Measurements from ENCODE around the gene IPO4.

DNA sequence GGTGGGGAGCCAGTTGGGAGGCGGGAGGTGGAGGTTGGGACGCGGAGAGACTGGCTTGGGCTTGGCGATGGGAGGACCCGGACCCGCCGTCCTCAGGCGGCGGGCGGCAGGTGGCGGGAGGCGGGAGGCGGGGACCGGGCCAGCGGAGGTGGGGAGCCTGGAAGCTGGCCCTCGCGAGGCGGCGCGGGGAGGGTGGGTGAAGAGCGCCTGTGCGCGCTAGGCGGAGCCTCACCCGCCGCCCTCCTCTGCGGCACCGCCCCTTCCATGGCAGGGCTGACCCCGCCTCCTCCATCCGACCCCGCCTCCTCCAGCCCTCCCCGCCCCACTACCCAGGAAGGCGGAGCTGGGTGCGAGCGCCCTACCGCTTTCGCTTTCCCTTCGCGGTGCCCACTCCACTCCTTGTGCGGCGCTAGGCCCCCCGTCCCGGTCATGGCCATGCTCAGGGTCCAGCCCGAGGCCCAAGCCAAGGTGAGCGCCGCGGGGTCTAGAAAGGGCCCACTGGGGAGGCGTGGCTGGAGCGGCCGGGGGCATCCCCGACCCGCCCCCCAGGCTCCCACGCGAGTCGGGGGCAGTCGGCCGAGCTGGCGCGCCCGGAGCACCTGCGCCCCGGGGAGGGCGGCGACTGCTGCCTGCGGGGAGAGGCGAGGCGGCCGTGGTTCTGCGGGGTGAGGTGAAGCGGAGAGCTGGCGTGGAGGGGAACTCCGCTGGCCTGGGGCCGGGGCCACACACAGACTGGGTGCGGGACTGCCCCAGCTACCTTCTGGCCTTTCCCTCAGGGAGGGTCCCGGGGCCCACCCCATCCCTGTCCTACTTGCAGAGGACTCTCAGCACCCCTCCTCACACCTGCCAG lies 52.6 kb downstream of the IPO4 start, which contains the start of gene PSME1:
- TF ChIP-seq, protein P1, sequence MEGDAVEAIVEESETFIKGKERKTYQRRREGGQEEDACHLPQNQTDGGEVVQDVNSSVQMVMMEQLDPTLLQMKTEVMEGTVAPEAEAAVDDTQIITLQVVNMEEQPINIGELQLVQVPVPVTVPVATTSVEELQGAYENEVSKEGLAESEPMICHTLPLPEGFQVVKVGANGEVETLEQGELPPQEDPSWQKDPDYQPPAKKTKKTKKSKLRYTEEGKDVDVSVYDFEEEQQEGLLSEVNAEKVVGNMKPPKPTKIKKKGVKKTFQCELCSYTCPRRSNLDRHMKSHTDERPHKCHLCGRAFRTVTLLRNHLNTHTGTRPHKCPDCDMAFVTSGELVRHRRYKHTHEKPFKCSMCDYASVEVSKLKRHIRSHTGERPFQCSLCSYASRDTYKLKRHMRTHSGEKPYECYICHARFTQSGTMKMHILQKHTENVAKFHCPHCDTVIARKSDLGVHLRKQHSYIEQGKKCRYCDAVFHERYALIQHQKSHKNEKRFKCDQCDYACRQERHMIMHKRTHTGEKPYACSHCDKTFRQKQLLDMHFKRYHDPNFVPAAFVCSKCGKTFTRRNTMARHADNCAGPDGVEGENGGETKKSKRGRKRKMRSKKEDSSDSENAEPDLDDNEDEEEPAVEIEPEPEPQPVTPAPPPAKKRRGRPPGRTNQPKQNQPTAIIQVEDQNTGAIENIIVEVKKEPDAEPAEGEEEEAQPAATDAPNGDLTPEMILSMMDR (IDR thresholded peaks at IDR 0.05; ENCODE audit: low read depth, low read length, missing input control) = no peak
- TF ChIP-seq RAD21 (IDR thresholded peaks at IDR 0.05) (peak in 1 of 2 donors; percentile 30), YY1 (IDR thresholded peaks at IDR 0.05) (peak; percentile 57), GABPA (IDR thresholded peaks at IDR 0.05 in 1 of 2, conservative IDR thresholded peaks at IDR 0.05 in 1 of 2) (no peak), TAF1 (conservative IDR thresholded peaks at IDR 0.05) (no peak)

Data from liver (tissue), 3 donors.